HepG2 (cell line): ENCODE measurements around the gene CDK7.

Experiments
- BRD4 ChIP-seq: sonication (generic); formaldehyde crosslinking; IDR thresholded peaks from 2 replicates; pipeline ENCODE4 v1.4.0; 2020; ENCODE audit warnings: missing genetic modification reagents
- CHD2 ChIP-seq: IDR thresholded peaks from 2 replicates; pipeline ENCODE4 v1.6.1; 2011; ENCODE audit warnings: low read depth, low read length, improper control_type of control experiment
- EP300 ChIP-seq, 3 experiments: sonication (generic) in 1 of 3; formaldehyde crosslinking in 1 of 3; IDR thresholded peaks; 2 replicates each; pipeline versions ENCODE4 v1.5.1 to v1.6.1; 2011 to 2020; ENCODE audit warnings: low read depth in 2 of 3, low read length in 2 of 3, borderline replicate concordance in 1 of 3, improper control_type of control experiment in 1 of 3, mild to moderate bottlenecking in 1 of 3, missing genetic modification reagents in 1 of 3, moderate library complexity in 1 of 3
- ETS1 ChIP-seq: sonication (generic); formaldehyde crosslinking; IDR thresholded peaks from 2 replicates; pipeline ENCODE4 v1.4.0; 2020; ENCODE audit warnings: missing genetic modification reagents
- KAT7 ChIP-seq: IDR thresholded peaks from 2 replicates; pipeline ENCODE4 v1.6.1; 2018; ENCODE audit warnings: borderline replicate concordance, missing compliant biosample characterization
- NR2F1 ChIP-seq, 2 experiments: fragments of 450-650 bp in 1 of 2; formaldehyde crosslinking in 1 of 2; IDR thresholded peaks; 2 replicates each; pipeline versions ENCODE4 v1.5.0 to v1.6.1; 2016 to 2020; ENCODE audit warnings: mild to moderate bottlenecking in 1 of 2, missing compliant biosample characterization in 1 of 2, missing genetic modification reagents in 1 of 2, moderate library complexity in 1 of 2
- RAD21 ChIP-seq: fragments of 450-650 bp; formaldehyde crosslinking; IDR thresholded peaks from 2 replicates; pipeline ENCODE4 v1.5.0; 2020; ENCODE audit warnings: mild to moderate bottlenecking
- SP1 ChIP-seq, 2 experiments: fragments of 450-650 bp in 1 of 2; sonication (generic) in 1 of 2; formaldehyde crosslinking in 1 of 2; IDR thresholded peaks; 2 replicates each; pipeline versions ENCODE4 v1.4.0 to v1.6.1; 2016 to 2020; ENCODE audit warnings: missing genetic modification reagents in 1 of 2
- STAT5B ChIP-seq: sonication (generic); formaldehyde crosslinking; IDR thresholded peaks from 2 replicates; pipeline ENCODE4 v1.4.0; 2020; ENCODE audit warnings: missing genetic modification reagents
- UBTF ChIP-seq: sonication (generic); formaldehyde crosslinking; IDR thresholded peaks from 2 replicates; pipeline ENCODE4 v1.4.0; 2020; ENCODE audit warnings: mild to moderate bottlenecking, missing genetic modification reagents
- ZNF3 ChIP-seq: IDR thresholded peaks from 2 replicates; pipeline ENCODE4 v1.7.0; 2017; ENCODE audit warnings: inconsistent platforms
- ZNF772 ChIP-seq: sonication (generic); formaldehyde crosslinking; IDR thresholded peaks from 2 replicates; pipeline ENCODE4 v1.5.0; 2020; ENCODE audit warnings: mild to moderate bottlenecking, missing genetic modification reagents
- TF ChIP-seq, protein P1 (sequence below): sonication (generic); formaldehyde crosslinking; IDR thresholded peaks from 2 replicates; pipeline ENCODE4 v1.4.0; 2020; ENCODE audit warnings: low read depth, missing genetic modification reagents
- TF ChIP-seq, protein P2 (sequence below): sonication (generic); formaldehyde crosslinking; IDR thresholded peaks from 2 replicates; pipeline ENCODE4 v1.5.0; 2020; ENCODE audit warnings: mild to moderate bottlenecking, missing genetic modification reagents, moderate library complexity

- TF ChIP-seq STAT5B (CRISPR knock-in tag) (no peak), ZNF772 (CRISPR knock-in tag) (no peak), RAD21 (CRISPR knock-in tag) (no peak), SP1 (IDR thresholded peaks at IDR 0.05) (no peak), SP1 (CRISPR knock-in tag; IDR thresholded peaks at IDR 0.05) (no peak), NR2F1 (CRISPR knock-in tag; IDR thresholded peaks at IDR 0.05) (no peak), ETS1 (CRISPR knock-in tag) (no peak), CHD2 (no peak), EP300 (IDR thresholded peaks at IDR 0.05; ENCODE audit: low read depth in 2 of 2, low read length in 2 of 2) (no peak), EP300 (CRISPR knock-in tag; IDR thresholded peaks at IDR 0.05; ENCODE audit: borderline replicate concordance) (no peak), ZNF3 (no peak), UBTF (CRISPR knock-in tag) (no peak), BRD4 (CRISPR knock-in tag) (no peak), KAT7 (CRISPR knock-in tag) (no peak)
- TF ChIP-seq, protein P1, sequence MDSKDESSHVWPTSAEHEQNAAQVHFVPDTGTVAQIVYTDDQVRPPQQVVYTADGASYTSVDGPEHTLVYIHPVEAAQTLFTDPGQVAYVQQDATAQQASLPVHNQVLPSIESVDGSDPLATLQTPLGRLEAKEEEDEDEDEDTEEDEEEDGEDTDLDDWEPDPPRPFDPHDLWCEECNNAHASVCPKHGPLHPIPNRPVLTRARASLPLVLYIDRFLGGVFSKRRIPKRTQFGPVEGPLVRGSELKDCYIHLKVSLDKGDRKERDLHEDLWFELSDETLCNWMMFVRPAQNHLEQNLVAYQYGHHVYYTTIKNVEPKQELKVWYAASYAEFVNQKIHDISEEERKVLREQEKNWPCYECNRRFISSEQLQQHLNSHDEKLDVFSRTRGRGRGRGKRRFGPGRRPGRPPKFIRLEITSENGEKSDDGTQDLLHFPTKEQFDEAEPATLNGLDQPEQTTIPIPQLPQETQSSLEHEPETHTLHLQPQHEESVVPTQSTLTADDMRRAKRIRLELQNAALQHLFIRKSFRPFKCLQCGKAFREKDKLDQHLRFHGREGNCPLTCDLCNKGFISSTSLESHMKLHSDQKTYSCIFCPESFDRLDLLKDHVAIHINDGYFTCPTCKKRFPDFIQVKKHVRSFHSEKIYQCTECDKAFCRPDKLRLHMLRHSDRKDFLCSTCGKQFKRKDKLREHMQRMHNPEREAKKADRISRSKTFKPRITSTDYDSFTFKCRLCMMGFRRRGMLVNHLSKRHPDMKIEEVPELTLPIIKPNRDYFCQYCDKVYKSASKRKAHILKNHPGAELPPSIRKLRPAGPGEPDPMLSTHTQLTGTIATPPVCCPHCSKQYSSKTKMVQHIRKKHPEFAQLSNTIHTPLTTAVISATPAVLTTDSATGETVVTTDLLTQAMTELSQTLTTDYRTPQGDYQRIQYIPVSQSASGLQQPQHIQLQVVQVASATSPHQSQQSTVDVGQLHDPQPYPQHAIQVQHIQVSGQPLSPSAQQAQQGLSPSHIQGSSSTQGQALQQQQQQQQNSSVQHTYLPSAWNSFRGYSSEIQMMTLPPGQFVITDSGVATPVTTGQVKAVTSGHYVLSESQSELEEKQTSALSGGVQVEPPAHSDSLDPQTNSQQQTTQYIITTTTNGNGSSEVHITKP (CRISPR knock-in tag), result no peak
- TF ChIP-seq, protein P2, sequence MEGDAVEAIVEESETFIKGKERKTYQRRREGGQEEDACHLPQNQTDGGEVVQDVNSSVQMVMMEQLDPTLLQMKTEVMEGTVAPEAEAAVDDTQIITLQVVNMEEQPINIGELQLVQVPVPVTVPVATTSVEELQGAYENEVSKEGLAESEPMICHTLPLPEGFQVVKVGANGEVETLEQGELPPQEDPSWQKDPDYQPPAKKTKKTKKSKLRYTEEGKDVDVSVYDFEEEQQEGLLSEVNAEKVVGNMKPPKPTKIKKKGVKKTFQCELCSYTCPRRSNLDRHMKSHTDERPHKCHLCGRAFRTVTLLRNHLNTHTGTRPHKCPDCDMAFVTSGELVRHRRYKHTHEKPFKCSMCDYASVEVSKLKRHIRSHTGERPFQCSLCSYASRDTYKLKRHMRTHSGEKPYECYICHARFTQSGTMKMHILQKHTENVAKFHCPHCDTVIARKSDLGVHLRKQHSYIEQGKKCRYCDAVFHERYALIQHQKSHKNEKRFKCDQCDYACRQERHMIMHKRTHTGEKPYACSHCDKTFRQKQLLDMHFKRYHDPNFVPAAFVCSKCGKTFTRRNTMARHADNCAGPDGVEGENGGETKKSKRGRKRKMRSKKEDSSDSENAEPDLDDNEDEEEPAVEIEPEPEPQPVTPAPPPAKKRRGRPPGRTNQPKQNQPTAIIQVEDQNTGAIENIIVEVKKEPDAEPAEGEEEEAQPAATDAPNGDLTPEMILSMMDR, result no peak
These were observed 23.5 kb upstream of the CDK7 start for GRCh38 chr5:69211200-69211599.
